Dedifferentiated amniotic fluid mesenchymal stem cell (primary cell): ENCODE measurements around the gene ABL2.
"Not testable (repeated sequence)": the region's sequence is repeated elsewhere in the genome, so short reads cannot be mapped to it uniquely, and the experiment has no call there.

Experiments
- DNase-seq: peaks from one replicate; pipeline ENCODE4 v3.0.0-alpha.2; 2016; ENCODE audit errors: extremely low spot score

The ABL2 gene

GRCh38 chr1:179217943-179218507, 11.5 kb downstream of the ABL2 start:
- peak; percentile 19 for DNase-seq

DNA sequence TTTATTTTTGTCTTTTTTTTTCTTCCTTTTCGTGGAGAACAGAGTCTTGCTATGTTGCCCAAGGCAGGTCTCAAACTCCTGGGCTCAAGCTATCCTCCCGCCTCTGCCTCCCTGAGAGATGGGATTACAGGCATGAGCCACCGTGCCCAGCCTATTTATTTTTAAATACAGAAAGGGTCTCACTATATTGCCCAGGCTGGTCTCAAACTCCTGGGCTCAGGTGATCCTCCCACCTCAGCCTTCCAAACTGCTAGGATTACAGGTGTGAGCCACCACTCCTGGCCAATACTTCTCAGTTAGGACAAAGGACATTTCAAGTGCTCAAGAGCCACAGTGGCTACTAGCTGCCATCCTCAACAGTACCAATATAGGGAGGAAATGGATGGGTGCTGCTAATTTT, 16.2 kb downstream of the ABL2 start:
- not testable (repeated sequence) for DNase-seq

GRCh38 chr1:179208681-179209477, 20.6 kb downstream of the ABL2 start:
- no peak for DNase-seq

DNA sequence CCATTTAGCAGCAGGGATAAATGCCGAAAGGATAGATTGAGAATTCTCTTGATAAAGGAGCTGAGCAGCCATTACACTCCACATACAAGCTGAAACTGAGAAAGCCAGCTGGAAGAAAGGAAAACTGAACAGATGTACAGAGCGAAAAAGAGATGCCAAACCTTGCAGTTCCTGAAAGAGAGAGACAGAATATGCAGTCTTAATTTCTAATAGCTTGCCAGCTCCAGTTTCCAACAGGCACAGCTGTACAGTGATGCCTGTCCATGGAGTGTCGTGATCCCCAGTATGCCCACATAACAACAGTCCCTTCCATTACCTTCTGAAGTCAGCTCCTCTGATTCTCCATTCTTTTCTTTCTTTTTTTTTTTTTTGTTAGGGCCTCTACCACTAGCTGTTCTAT, 22.7 kb downstream of the ABL2 start:
- DNase-seq: no peak

DNA sequence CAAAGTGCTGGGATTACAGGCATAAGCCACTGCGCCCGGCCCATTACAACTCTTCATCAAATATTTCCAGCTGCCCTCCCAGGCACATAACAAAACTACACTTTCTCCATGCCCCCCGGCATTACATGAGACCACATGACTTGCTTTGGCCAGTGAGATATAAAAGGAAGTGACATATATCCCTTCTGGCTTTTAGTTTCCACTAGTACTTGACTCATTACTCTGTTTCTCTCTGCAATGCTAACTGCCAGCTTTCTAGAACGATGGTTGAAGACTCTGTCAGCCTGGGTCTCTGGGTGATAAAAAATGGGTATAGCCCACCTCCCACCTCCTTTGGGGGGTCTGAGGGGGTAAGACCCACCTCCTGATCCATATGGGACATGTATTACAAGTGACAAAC, 24.2 kb downstream of the ABL2 start:
- DNase-seq: no peak

GRCh38 chr1:179202161-179202560, 27.3 kb downstream of the ABL2 start:
- DNase-seq: no peak

DNA sequence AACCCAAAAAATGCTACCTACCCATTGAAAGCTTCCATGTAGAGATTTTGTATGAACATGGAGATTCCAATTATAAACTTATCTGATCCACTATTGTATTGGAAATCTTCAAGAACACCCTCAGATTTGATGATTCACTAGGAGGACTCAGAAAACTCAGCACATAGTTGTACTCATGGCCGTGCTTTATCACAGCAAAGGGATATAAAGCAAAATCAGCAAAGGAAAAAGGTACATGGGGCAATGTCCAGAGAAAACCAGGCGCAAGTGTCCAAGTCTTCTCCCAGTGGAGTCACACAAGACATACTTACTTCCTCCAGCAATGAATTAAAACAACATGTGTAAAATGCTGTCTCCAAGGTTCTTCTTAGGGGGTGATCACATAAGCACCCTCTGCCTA, 28.9 kb downstream of the ABL2 start:
- no peak for DNase-seq

DNA sequence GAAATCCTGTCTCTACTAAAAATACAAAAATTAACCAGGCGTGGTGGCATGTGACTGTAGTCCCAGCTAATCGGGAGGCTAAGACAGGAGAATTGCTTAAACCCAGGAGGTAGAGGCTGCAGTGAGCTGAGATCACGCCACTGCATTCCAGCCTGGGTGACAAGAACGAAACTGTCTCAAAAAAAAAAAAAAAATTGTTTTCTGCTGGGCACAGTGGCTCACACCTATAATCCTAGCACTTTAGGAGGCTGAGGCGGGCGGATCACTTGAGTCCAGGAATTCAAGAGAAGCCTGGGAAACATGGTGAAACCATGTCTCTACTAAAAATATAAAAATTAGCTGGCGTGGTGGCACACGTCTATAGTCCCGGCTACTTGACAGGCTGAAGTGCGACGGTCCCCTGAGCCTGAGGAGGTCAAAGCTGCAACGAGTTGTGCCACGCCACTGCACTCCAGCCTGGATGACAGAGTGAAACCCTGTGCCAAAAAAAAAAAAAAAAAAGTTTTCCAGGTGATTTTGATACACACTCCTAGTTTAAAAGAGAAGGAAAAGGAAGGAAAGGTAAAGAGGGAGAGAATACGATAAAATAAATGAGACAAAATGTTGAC, 31.7 kb downstream of the ABL2 start:
- no peak for DNase-seq

- DNase-seq: not testable (repeated sequence)
These were observed 33.6 kb downstream of the ABL2 start for GRCh38 chr1:179195857-179196256.

- DNase-seq: no peak
These were observed 34.1 kb downstream of the ABL2 start for GRCh38 chr1:179195376-179195775.

- DNase-seq: no peak
These were observed 35.4 kb downstream of the ABL2 start for GRCh38 chr1:179194068-179194537.

GRCh38 chr1:179190861-179191260, 38.6 kb downstream of the ABL2 start:
- DNase-seq: no peak

DNA sequence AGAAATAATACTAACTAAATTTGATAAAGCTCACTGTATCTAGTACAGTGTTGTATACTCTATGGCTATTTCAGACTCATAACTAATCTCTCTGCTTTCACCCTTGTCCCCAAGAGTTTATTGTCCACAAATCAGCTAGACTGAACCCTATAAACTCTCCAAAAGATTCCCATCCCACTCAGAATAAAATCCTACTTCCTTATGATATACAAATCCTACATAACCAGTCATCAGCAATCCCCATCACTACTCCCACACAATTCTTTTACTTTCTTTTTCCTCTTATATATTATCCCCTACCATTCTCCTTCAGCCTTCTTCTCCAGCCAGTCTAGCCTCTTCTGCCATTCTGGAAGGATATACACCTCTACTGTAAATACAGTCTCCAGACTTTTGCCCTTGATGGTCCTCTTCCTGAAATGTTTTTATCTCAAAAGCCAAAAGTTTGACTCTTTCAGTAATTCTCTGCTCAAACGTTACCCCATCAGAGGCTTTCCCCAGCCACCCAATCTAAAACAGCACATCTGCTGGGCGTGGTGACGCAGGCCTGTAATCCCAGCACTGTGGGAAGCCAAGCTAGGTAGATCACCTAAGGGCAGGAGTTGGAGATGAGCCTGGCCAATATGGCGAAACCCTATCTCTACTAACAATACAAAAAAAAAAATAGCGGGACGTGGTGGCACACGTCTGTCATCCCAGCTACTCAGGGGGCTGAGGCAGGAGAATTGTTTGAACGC, 41.6 kb downstream of the ABL2 start:
- DNase-seq: no peak

DNA sequence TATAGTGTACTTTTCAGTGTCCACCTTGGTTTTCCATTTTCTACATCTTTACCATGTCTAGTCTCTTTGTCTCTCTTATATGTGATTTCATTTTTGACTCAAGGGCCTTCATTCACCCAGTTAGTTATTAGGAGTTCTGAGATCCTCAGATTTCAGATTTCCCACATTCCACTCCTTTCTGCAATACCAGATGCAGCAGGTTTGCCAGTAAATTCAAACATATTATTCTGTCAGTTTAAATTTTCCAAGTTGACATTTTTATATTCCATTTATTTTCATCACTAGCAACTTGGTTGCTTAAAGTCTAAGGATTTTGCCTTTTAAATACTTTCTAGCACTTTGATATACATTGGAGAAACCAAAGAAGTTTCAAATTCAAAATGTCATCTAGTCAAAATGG, 42.4 kb downstream of the ABL2 start:
- DNase-seq: no peak

DNA sequence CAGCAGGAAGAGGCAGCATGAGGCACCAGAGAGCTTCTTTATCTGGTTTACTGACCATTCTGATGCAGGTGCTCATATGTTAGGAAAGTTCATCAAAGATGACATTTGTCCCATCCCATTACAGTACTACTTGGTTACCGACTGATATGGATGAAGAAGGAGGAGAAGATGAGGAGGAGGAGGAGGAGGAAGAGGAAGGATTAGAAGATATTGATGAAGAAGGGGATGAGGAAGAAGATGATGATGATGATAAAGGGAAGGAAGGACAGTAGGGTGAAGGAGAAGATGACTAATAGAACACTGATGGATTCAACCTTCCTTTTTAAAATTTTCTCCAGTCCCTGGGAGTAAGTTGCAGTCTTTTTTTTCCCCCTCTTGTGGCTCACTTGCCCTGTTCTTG, 45.1 kb downstream of the ABL2 start:
- no peak for DNase-seq

- no peak for DNase-seq
These were observed 45.6 kb downstream of the ABL2 start for GRCh38 chr1:179183857-179184256.

DNA sequence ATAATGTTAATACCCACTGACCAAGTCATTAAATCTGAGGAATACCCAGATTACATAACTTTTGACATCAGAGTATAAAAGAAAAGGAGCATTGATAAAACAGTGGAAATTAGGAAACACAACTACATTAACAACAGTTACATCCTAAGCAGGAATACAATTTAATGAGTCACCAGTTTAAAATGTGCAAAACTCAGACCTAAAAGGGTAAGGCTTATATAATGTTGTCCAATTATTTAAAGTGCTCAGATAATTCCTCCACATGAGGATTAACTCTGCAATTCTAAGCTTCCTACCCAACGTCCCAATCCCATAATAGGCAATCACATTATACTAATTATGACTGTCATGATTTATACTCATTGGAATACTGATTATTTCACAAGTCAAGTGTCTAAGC, 50.5 kb downstream of the ABL2 start:
- DNase-seq: peak; percentile 66

DNA sequence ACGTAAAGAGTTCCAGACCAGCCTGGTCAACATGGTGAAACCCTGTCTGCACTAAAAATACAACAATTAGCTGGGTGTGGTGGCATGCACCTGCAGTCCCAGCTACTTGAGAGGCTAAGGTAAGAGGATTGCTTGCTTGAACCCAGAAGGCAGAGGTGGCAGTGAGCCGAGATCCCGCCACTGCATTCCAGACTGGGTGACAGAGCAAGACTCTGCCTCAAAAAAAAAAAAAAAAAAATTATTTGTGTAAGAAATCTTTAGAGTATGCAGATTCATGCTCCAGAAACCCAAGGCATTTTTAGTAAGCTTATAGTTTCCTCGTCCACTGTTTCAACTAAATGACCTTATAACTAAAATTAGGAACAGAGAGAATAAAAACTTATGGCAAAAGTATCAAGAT, 51.3 kb downstream of the ABL2 start:
- no peak for DNase-seq

DNA sequence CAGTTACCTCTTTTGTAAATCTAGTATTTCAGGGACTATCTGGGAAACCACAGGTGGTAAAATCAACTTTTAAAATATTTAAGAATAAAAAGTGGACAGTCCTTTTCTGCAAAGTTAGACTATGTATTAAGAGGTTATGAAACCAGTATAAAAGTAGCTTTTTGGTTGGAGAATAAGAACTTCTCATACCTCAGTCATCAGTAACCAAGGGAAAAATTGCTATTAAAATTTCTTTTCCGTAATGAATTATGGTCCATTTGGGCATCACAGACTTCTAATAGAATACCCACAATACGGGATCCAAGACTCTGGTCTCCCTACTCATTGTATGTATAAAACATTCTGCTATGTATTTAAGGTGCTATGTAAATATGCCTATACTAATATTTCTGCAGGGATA, 51.9 kb downstream of the ABL2 start:
- DNase-seq: no peak

DNA sequence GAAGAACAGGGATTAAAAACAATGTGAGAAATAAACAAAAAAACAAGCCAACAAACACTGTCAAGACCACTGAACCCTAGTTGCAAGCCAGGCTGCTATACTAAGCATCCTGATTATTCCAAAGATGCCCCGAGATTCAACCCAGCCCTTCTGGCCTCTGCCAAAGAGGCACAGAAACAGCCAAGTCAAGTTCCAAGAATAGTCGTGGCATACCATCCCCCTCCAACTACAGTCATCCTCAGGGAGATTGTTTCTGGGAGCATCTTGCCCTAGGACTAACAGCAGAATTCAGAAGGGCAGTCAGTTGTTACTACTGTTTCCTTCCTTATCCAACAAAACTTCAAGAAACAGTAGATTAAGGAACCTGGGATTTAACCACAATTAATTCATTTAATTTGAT, 52.3 kb downstream of the ABL2 start:
- DNase-seq: peak; percentile 69

GRCh38 chr1:179175011-179175841, 54.3 kb downstream of the ABL2 start:
- DNase-seq: peak; percentile 46

- DNase-seq: not testable (repeated sequence)
These were observed 59.1 kb downstream of the ABL2 start for GRCh38 chr1:179170468-179170770.
